ENCODE measurements around the gene NDUFC2. TPM values are rescaled to one million over a fixed set of nuclear protein-coding genes. Genes with fewer than 3 reads are reported as not detected.

Gene NDUFC2
- total and polyA plus RNA-seq, 2 donors (not counting 3 experiments of a cell fraction or from before 2014, with no cell fraction given), result 226 to 318 TPM

DNA sequence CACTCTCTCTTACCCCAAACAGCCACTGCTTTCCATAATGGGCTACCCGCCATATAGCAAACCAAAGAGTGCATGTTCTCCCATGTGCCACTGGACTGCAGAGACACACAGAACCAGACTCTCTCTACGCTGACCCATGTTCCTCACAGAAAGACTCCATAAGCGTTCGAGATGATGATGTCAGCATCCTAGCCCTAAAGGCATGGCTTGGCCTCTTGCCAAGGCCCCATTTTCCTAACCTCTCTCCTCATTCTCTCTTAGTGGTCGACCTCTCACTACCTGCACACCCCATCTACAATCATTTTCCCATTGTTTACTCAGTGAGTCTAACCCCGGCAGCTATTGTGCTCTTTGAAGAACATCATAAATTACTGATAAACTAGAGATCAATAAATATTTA is 4.9 kb downstream of the NDUFC2 start:
- no peak overlapping the region for H3K4me2 ChIP-seq (ENCODE audit: insufficient read depth, low read length)
- dilution Hi-C loops (cut with MboI; ENCODE audit: extremely low pct_ligation_motif_present, low sequenced_read_pairs) (no loop called here), intact Hi-C loops (cut with micrococcal nuclease) (loop anchor here (5.0 kb wide), 2 partner anchors 343 to 488 kb away; partner anchors contain the start of gene GAB2)
- peaks cover 15% of the 10 kb centered on the region for H3K4me1 ChIP-seq (ENCODE audit: control insufficient read depth, extremely low read depth, insufficient read depth, low read length)
- CTCF ChIA-PET, result no interaction called here
- TF ChIP-seq CTCF (IDR thresholded peaks at IDR 0.05; ENCODE audit: extremely low read depth in 1 of 2, insufficient read depth in 1 of 2, low read depth in 1 of 2, low read length in 2 of 2), result no peak
- no peak for TF ChIP-seq EZH2 (IDR thresholded peaks at IDR 0.05; ENCODE audit: borderline replicate concordance, low read depth, low read length, severe bottlenecking)
- TF ChIP-seq POLR2A (IDR thresholded peaks at IDR 0.05; ENCODE audit: low read depth, low read length), result no peak
- TF ChIP-seq POLR2AphosphoS5 (IDR thresholded peaks at IDR 0.05; ENCODE audit: insufficient read depth, low read depth, low read length), result no peak
- no peak for TF ChIP-seq JUN (IDR thresholded peaks at IDR 0.05; ENCODE audit: borderline replicate concordance, insufficient read depth, insufficient read length, low read depth)
- no peak for TF ChIP-seq FOS (IDR thresholded peaks at IDR 0.05; ENCODE audit: borderline replicate concordance, insufficient read depth, low read length)
- TF ChIP-seq, protein P1, sequence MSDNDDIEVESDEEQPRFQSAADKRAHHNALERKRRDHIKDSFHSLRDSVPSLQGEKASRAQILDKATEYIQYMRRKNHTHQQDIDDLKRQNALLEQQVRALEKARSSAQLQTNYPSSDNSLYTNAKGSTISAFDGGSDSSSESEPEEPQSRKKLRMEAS (IDR thresholded peaks at IDR 0.05; ENCODE audit: insufficient read depth, insufficient read length), result no peak
- no peak for TF ChIP-seq GATA2 (IDR thresholded peaks at IDR 0.05; ENCODE audit: insufficient read depth, insufficient read length, low read depth, low read length)
- no peak for TF ChIP-seq MYC (IDR thresholded peaks at IDR 0.05; ENCODE audit: low read depth, low read length)
- DNase-seq (ENCODE audit: low read depth, low spot score) (no peak), FAIRE-seq (no peak)
- H3K9ac ChIP-seq (replicated peaks; ENCODE audit: extremely low read depth, insufficient read depth, low read length), result no peak overlapping the region
- no TSS peak for BruUV-seq (replicated peaks)
- H3K27ac ChIP-seq (ENCODE audit: insufficient read depth, low read depth, low read length), result no peak overlapping the region
- no peaks in the 10 kb centered on the region for H4K20me1 ChIP-seq (replicated peaks; ENCODE audit: control insufficient read depth, extremely low read depth, insufficient read depth, low read length)
- H2AFZ ChIP-seq (ENCODE audit: low read depth, low read length), result no peak overlapping the region
- POLR2A ChIA-PET, result no interaction called here
- no peaks in the 10 kb centered on the region for H3K9me3 ChIP-seq (replicated peaks; ENCODE audit: control insufficient read depth, insufficient read depth, low read length)
- H3K27me3 ChIP-seq (ENCODE audit: control insufficient read depth in 2 of 2, insufficient read depth in 2 of 2, low read length in 2 of 2), result no peaks in the 10 kb centered on the region
- H3K36me3 ChIP-seq (ENCODE audit: control insufficient read depth in 2 of 2, extremely low read depth in 1 of 2, insufficient read depth in 2 of 2, low read length in 2 of 2), result peaks cover 3 to 7% of the 10 kb centered on the region in 2 experiments
- peaks cover 69% of the 10 kb centered on the region for H3K79me2 ChIP-seq (ENCODE audit: control insufficient read depth, insufficient read depth, low read length)
- H3K4me3 ChIP-seq (replicated peaks in 1 of 3; ENCODE audit: insufficient read depth in 1 of 3, low read depth in 1 of 3, low read length in 3 of 3), result no peak overlapping the region
- H3K9me1 ChIP-seq (replicated peaks; ENCODE audit: control insufficient read depth, extremely low read depth, insufficient read depth, low read length), result no peaks in the 10 kb centered on the region

All from endothelial cell of umbilical vein (primary cell).